Caco-2 (cell line): ENCODE results near the gene HMGCR. TPM values are rescaled to one million over a fixed set of nuclear protein-coding genes. Genes with fewer than 3 reads are reported as not detected.
"Not testable (repeated sequence)": the region's sequence is repeated elsewhere in the genome, so short reads cannot be mapped to it uniquely, and the experiment has no call there.

Experiments
- BruUV-seq: library from RNA; stranded (reverse); fragments of 400-500 nt; replicated peaks from 2 replicates; lab custom pipeline; 2021; lab: Mats Ljungman, UMichigan
- CTCF ChIA-PET: fragments of 300-600 bp; sonication (Branson Sonifier 250); formaldehyde crosslinking; loops from one replicate; lab custom pipeline; 2022; ENCODE audit warnings: antibody characterized with exemption; lab: Charles Lee
- POLR2A ChIA-PET: fragments of 300-600 bp; sonication (Branson Sonifier 250); formaldehyde crosslinking; loops from one replicate; lab custom pipeline; 2022; ENCODE audit warnings: antibody characterized with exemption; lab: Charles Lee
- DNase-seq, 2 experiments: peaks; one replicate each; pipeline versions ENCODE4 v3.0.0 to v3.0.0-alpha.2; 2020 to 2022
- H3K27me3 ChIP-seq: replicated peaks from 2 replicates; pipeline ENCODE4 v1.6.0; 2011; ENCODE audit warnings: low read length; ENCODE audit not compliant: control insufficient read depth, insufficient read depth
- H3K36me3 ChIP-seq: 2 replicates; pipeline ENCODE4 v1.5.1; 2011; ENCODE audit warnings: low read length; ENCODE audit not compliant: control insufficient read depth, insufficient read depth
- H3K4me1 ChIP-seq: fragments of 250-450 bp; sonication (Bioruptor Pico); 2 replicates; pipeline ENCODE4 v1.5.1; 2020; ENCODE audit warnings: mild to moderate bottlenecking
- H3K4me3 ChIP-seq: 2 replicates; pipeline ENCODE4 v1.5.1; 2011; ENCODE audit warnings: low read depth, mild to moderate bottlenecking, control low read depth, low read length
- H3K9me3 ChIP-seq: fragments of 250-450 bp; sonication (Bioruptor Pico); 2 replicates; pipeline ENCODE4 v1.5.1; 2020; ENCODE audit warnings: mild to moderate bottlenecking, moderate library complexity
- H3K27ac Mint-ChIP-seq: one replicate; pipeline ENCODE4 v1.8.0; 2022; ENCODE audit warnings: mixed read lengths; ENCODE audit not compliant: unreplicated experiment
- H3K27me3 Mint-ChIP-seq: one replicate; pipeline ENCODE4 v1.8.0; 2022; ENCODE audit warnings: mixed read lengths; ENCODE audit not compliant: insufficient read depth, unreplicated experiment
- H3K36me3 Mint-ChIP-seq: one replicate; pipeline ENCODE4 v1.8.0; 2022; ENCODE audit warnings: mild to moderate bottlenecking, mixed read lengths; ENCODE audit not compliant: insufficient read depth, unreplicated experiment
- H3K4me1 Mint-ChIP-seq: one replicate; pipeline ENCODE4 v1.8.0; 2022; ENCODE audit warnings: low read depth, mixed read lengths; ENCODE audit not compliant: unreplicated experiment
- H3K4me3 Mint-ChIP-seq: one replicate; pipeline ENCODE4 v1.8.0; 2022; ENCODE audit warnings: mild to moderate bottlenecking, moderate library complexity, mixed read lengths; ENCODE audit not compliant: unreplicated experiment
- H3K9me3 Mint-ChIP-seq: one replicate; pipeline ENCODE4 v1.8.0; 2022; ENCODE audit warnings: mixed read lengths; ENCODE audit not compliant: unreplicated experiment
- CTCF ChIP-seq, 2 experiments: fragments of 200-600 bp in 1 of 2; IDR thresholded peaks; 1 replicate in 1 of 2; 2 replicates in 1 of 2; pipeline versions ENCODE4 v1.5.1 to v1.8.0; 2011 to 2022; ENCODE audit warnings: antibody characterized with exemption in 1 of 2, control low read depth in 1 of 2, inconsistent platforms in 1 of 2, low read depth in 1 of 2, low read length in 1 of 2, mild to moderate bottlenecking in 1 of 2, moderate library complexity in 1 of 2; ENCODE audit not compliant: insufficient read depth in 1 of 2, severe bottlenecking in 1 of 2, unreplicated experiment in 1 of 2
- intact Hi-C: fragments of 100-400 bp; cut with micrococcal nuclease; formaldehyde crosslinking; loops from one replicate; pipeline ENCODE4 v1.10.0; 2022; ENCODE audit not compliant: unreplicated experiment
- total RNA-seq: library from RNA; stranded (reverse); gene quantifications from 2 replicates; pipeline ENCODE4 v1.2.3, GENCODE V29; 2022

The HMGCR gene
- total RNA-seq, 1 experiment from 2014 or later = 164 TPM

- intact Hi-C loops = no loop called here
- no peaks in the 10 kb centered on the region for H3K36me3 ChIP-seq
- H3K9me3 ChIP-seq = no peaks in the 10 kb centered on the region
- no peaks in the 10 kb centered on the region for H3K27me3 ChIP-seq
- peak in 1 of 2 experiments; percentile 25 for TF ChIP-seq CTCF (IDR thresholded peaks at IDR 0.05; ENCODE audit: insufficient read depth in 1 of 2, low read depth in 1 of 2, low read length in 1 of 2, severe bottlenecking in 1 of 2, unreplicated experiment in 1 of 2)
- Mint-ChIP-seq H3K27ac (peak overlapping the region; percentile 55), H3K9me3 (no peaks in the 10 kb centered on the region), H3K4me1 (peaks cover 20% of the 10 kb centered on the region), H3K36me3 (no peaks in the 10 kb centered on the region), H3K4me3 (peak overlapping the region; percentile 9), H3K27me3 (no peaks in the 10 kb centered on the region)
- CTCF ChIA-PET = interaction anchor here (0.6 kb wide), 1 partner anchor 1290 kb away, joined by 3 read pairs; no protein-coding TSS in a partner anchor
- POLR2A ChIA-PET = no interaction called here
- peak in 1 of 2 experiments; percentile 13 for DNase-seq
- H3K4me1 ChIP-seq = peaks cover 28% of the 10 kb centered on the region
- H3K4me3 ChIP-seq = no peak overlapping the region
- no TSS peak for BruUV-seq
Measured at GRCh38 chr5:75325242-75325641, 11.8 kb upstream of the HMGCR start.

DNA sequence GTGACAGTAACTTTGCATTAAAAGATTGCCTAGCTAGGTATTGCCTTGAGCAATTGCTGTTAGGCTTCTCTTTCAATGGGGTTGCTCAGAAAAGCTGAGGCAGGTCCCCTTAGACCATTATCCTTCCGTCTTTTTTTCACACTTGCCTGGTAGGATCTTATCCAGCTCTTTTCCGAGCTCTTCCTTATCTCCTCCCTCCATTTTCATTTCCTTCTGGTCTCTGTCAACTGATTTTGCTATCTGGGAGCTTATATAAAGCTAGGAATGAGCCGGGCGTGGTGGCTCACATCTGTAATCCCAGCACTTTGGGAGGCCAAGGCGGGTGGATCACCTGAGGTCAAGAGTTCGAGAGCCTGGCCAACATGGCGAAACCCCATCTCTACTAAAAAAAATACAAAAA lies 6.6 kb upstream of the HMGCR start:
- intact Hi-C loops = loop anchor here (10.0 kb wide), 1 partner anchor 386 kb away; no protein-coding TSS in a partner anchor
- ChIA-PET CTCF (no interaction called here), POLR2A (no interaction called here)
- H3K4me3 ChIP-seq = no peak overlapping the region
- Mint-ChIP-seq H3K4me1 (peaks cover 7% of the 10 kb centered on the region), H3K27ac (peak overlapping the region; percentile 56), H3K36me3 (no peaks in the 10 kb centered on the region), H3K4me3 (no peak overlapping the region), H3K27me3 (no peaks in the 10 kb centered on the region), H3K9me3 (no peaks in the 10 kb centered on the region)
- no TSS peak for BruUV-seq
- no peaks in the 10 kb centered on the region for H3K27me3 ChIP-seq
- H3K4me1 ChIP-seq = peaks cover 33% of the 10 kb centered on the region
- no peak for DNase-seq
- H3K9me3 ChIP-seq = no peaks in the 10 kb centered on the region
- no peak for TF ChIP-seq CTCF (IDR thresholded peaks at IDR 0.05; ENCODE audit: insufficient read depth in 1 of 2, low read depth in 1 of 2, low read length in 1 of 2, severe bottlenecking in 1 of 2, unreplicated experiment in 1 of 2)
- no peaks in the 10 kb centered on the region for H3K36me3 ChIP-seq

GRCh38 chr5:75331095-75332090 lies 5.6 kb upstream of the HMGCR start:
- H3K4me3 ChIP-seq = no peak overlapping the region
- Mint-ChIP-seq H3K4me1 (peaks cover 7% of the 10 kb centered on the region), H3K27me3 (no peaks in the 10 kb centered on the region), H3K9me3 (no peaks in the 10 kb centered on the region), H3K27ac (peak overlapping the region; percentile 70), H3K4me3 (peak overlapping the region; percentile 17), H3K36me3 (no peaks in the 10 kb centered on the region)
- H3K36me3 ChIP-seq = no peaks in the 10 kb centered on the region
- peaks cover 28% of the 10 kb centered on the region for H3K4me1 ChIP-seq
- ChIA-PET CTCF (interaction anchor here (0.7 to 1.0 kb wide), 2 partner anchors 56 to 94 kb away, joined by 3 read pairs; partner anchors contain the start of gene ANKRD31), POLR2A (no interaction called here)
- intact Hi-C loops = loop anchor here (10.0 kb wide), 1 partner anchor 387 kb away; no protein-coding TSS in a partner anchor
- TF ChIP-seq CTCF (IDR thresholded peaks at IDR 0.05; ENCODE audit: insufficient read depth in 1 of 2, low read depth in 1 of 2, low read length in 1 of 2, severe bottlenecking in 1 of 2, unreplicated experiment in 1 of 2) = peak; percentile 6 to 30
- no TSS peak for BruUV-seq
- H3K27me3 ChIP-seq = no peaks in the 10 kb centered on the region
- DNase-seq = peak in 1 of 2 experiments; percentile 49
- H3K9me3 ChIP-seq = no peaks in the 10 kb centered on the region

GRCh38 chr5:75333759-75334158 lies 3.3 kb upstream of the HMGCR start:
- intact Hi-C loops = loop anchor here (10.0 kb wide), 1 partner anchor 389 kb away; no protein-coding TSS in a partner anchor
- H3K36me3 Mint-ChIP-seq, H3K9me3 Mint-ChIP-seq: not testable (repeated sequence)

More at GRCh38 chr5:75333759-75334158, 3.3 kb upstream of the HMGCR start:
- H3K4me3 ChIP-seq, H3K27me3 ChIP-seq, POLR2A ChIA-PET, H3K36me3 ChIP-seq, DNase-seq, H3K4me1 Mint-ChIP-seq, H3K4me3 Mint-ChIP-seq, H3K27ac Mint-ChIP-seq, H3K27me3 Mint-ChIP-seq, BruUV-seq, H3K9me3 ChIP-seq: not testable (repeated sequence)
- peaks cover 31% of the 10 kb centered on the region for H3K4me1 ChIP-seq
- CTCF ChIA-PET = interaction anchor here (1.2 kb wide), 1 partner anchor 97 kb away, joined by 3 read pairs; the partner anchor contains the start of gene ANKRD31
